ENCODE results near the gene GAB1.

- TF ChIP-seq EZH2 (IDR thresholded peaks at IDR 0.05; ENCODE audit: insufficient read depth, poor library complexity, severe bottlenecking) (no peak), EZH2phosphoT487 (IDR thresholded peaks at IDR 0.05; ENCODE audit: insufficient read depth, low read depth) (no peak)
Measured at GRCh38 chr4:143306788-143307187, 29.9 kb upstream of the GAB1 start.
